Measurements from ENCODE around the gene PDIK1L.
"Not testable (repeated sequence)": the region's sequence is repeated elsewhere in the genome, so short reads cannot be mapped to it uniquely, and the experiment has no call there.

DNA sequence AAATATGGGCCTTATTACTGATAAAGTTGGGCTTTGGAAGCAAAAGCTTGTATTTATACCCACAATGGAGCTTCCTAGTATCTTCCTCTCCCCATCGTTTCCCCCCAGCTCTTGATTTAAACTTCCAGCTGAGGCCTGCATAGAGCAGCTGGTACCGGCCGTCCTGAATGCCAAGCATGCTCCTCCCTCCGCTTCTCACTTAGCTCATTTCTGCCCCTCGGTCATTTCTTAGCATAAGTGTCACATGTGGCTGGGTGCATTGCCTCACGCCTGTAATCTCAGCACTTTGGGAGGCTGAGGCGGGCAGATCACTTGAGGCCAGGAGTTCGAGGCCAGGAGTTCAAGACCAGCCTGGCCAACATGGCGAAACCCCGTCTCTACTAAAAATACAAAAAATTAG is 11.4 kb upstream of the PDIK1L start:
- TF ChIP-seq, protein P1, sequence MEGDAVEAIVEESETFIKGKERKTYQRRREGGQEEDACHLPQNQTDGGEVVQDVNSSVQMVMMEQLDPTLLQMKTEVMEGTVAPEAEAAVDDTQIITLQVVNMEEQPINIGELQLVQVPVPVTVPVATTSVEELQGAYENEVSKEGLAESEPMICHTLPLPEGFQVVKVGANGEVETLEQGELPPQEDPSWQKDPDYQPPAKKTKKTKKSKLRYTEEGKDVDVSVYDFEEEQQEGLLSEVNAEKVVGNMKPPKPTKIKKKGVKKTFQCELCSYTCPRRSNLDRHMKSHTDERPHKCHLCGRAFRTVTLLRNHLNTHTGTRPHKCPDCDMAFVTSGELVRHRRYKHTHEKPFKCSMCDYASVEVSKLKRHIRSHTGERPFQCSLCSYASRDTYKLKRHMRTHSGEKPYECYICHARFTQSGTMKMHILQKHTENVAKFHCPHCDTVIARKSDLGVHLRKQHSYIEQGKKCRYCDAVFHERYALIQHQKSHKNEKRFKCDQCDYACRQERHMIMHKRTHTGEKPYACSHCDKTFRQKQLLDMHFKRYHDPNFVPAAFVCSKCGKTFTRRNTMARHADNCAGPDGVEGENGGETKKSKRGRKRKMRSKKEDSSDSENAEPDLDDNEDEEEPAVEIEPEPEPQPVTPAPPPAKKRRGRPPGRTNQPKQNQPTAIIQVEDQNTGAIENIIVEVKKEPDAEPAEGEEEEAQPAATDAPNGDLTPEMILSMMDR (conservative IDR thresholded peaks at IDR 0.05): not testable (repeated sequence)
- TF ChIP-seq EZH2 (IDR thresholded peaks at IDR 0.05; ENCODE audit: low read depth): not testable (repeated sequence)
